Hematopoietic multipotent progenitor cell treated with erythropoietin and hydrocortisone succinate and interleukin-3 and kit ligand, for 6 days (in vitro differentiated cells): ENCODE results near the gene COX8C.

Source experiments
- DNase-seq: peaks from one replicate; pipeline ENCODE4 v3.0.0-alpha.2; 2015

Gene COX8C

GRCh38 chr14:93346926-93347721, at the start of gene COX8C:
Gene COX8C, plus strand, starts transcription at chr14:93347182. Its CDS starts 87 bp downstream, at chr14:93347269.
- no peak for DNase-seq

- no peak for DNase-seq
Observed at GRCh38 chr14:93299416-93299815, 47.6 kb upstream of the COX8C start.

- no peak for DNase-seq
Observed at GRCh38 chr14:93299866-93300265, 47.1 kb upstream of the COX8C start.

- DNase-seq, result no peak
Observed at GRCh38 chr14:93301821-93302447, 45.0 kb upstream of the COX8C start.

- DNase-seq, result no peak
Observed at GRCh38 chr14:93302688-93303581, 44.0 kb upstream of the COX8C start.

GRCh38 chr14:93303659-93304058, 43.3 kb upstream of the COX8C start:
- DNase-seq, result peak; percentile 81

- DNase-seq, result peak; percentile 44
Observed at GRCh38 chr14:93304771-93305170, 42.2 kb upstream of the COX8C start.

GRCh38 chr14:93305725-93306418, 41.1 kb upstream of the COX8C start:
- peak; percentile 76 for DNase-seq

- no peak for DNase-seq
Observed at GRCh38 chr14:93306812-93307211, 40.2 kb upstream of the COX8C start.

- no peak for DNase-seq
Observed at GRCh38 chr14:93308686-93309345, 38.2 kb upstream of the COX8C start.

- DNase-seq, result peak; percentile 55
Observed at GRCh38 chr14:93309427-93309966, 37.5 kb upstream of the COX8C start.

GRCh38 chr14:93311082-93311481, 35.9 kb upstream of the COX8C start:
- no peak for DNase-seq

- no peak for DNase-seq
Observed at GRCh38 chr14:93315575-93315974, 31.4 kb upstream of the COX8C start.

GRCh38 chr14:93316716-93317115, 30.3 kb upstream of the COX8C start:
- no peak for DNase-seq

GRCh38 chr14:93317210-93317874, 29.6 kb upstream of the COX8C start:
- peak; percentile 61 for DNase-seq

- peak; percentile 80 for DNase-seq
Observed at GRCh38 chr14:93317875-93318807, 28.8 kb upstream of the COX8C start.

GRCh38 chr14:93318927-93319326, 28.1 kb upstream of the COX8C start:
- no peak for DNase-seq

- DNase-seq, result no peak
Observed at GRCh38 chr14:93319494-93319893, 27.5 kb upstream of the COX8C start.

- no peak for DNase-seq
Observed at GRCh38 chr14:93319958-93320357, 27.0 kb upstream of the COX8C start.

- no peak for DNase-seq
Observed at GRCh38 chr14:93320489-93320888, 26.5 kb upstream of the COX8C start.
